GM12891 (cell line): ENCODE data around the gene OR4E2.

Experiments used
- DNase-seq: peaks from one replicate; pipeline ENCODE4 v3.0.0; 2011; ENCODE audit warnings: low spot score; ENCODE audit not compliant: insufficient read length
- FAIRE-seq: peaks from 2 replicates; lab custom pipeline; 2011; peaks lifted over from hg19 to GRCh38; lab: Jason Lieb, UNC
- PAX5 ChIP-seq: IDR thresholded peaks from 2 replicates; pipeline ENCODE4 v1.6.1; 2011; ENCODE audit warnings: low read length, moderate library complexity, mild to moderate bottlenecking; ENCODE audit not compliant: insufficient read depth, severe bottlenecking
- POLR2A ChIP-seq: IDR thresholded peaks from 2 replicates; pipeline ENCODE4 v1.6.1; 2011; ENCODE audit warnings: low read depth, low read length, control low read depth
- POLR2AphosphoS5 ChIP-seq: IDR thresholded peaks from 2 replicates; pipeline ENCODE4 v1.6.1; 2011; ENCODE audit warnings: low read depth, low read length, control low read depth
- POU2F2 ChIP-seq: IDR thresholded peaks from 2 replicates; pipeline ENCODE4 v1.6.1; 2011; ENCODE audit warnings: low read depth, mild to moderate bottlenecking, control low read depth, low read length, moderate library complexity
- SPI1 ChIP-seq: IDR thresholded peaks from 2 replicates; pipeline ENCODE4 v1.6.1; 2011; ENCODE audit warnings: low read depth, low read length, control low read depth
- TAF1 ChIP-seq: IDR thresholded peaks from 2 replicates; pipeline ENCODE4 v1.6.1; 2011; ENCODE audit warnings: low read depth, low read length, control low read depth

The OR4E2 gene

GRCh38 chr14:21643407-21643806 is 10.2 kb upstream of the OR4E2 start:
- no peak for FAIRE-seq
- no peak for DNase-seq
- TF ChIP-seq POU2F2 (no peak), TAF1 (no peak), POLR2A (no peak), PAX5 (no peak), POLR2AphosphoS5 (no peak), SPI1 (no peak)

GRCh38 chr14:21647380-21647779 is 6.3 kb upstream of the OR4E2 start:
- DNase-seq (no peak), FAIRE-seq (no peak)
- TF ChIP-seq PAX5, result no peak
- no peak for TF ChIP-seq POLR2A
- no peak for TF ChIP-seq POLR2AphosphoS5
- TF ChIP-seq TAF1, result no peak
- no peak for TF ChIP-seq POU2F2
- TF ChIP-seq SPI1, result no peak

GRCh38 chr14:21652209-21652808 is 1.3 kb upstream of the OR4E2 start:
- FAIRE-seq (no peak), DNase-seq (no peak)
- TF ChIP-seq TAF1 (no peak), POLR2AphosphoS5 (no peak), POU2F2 (no peak), PAX5 (no peak), POLR2A (no peak)

GRCh38 chr14:21654215-21654614 is 580 bp downstream of the OR4E2 start:
- TF ChIP-seq POLR2AphosphoS5, result no peak
- no peak for TF ChIP-seq SPI1
- no peak for TF ChIP-seq TAF1
- TF ChIP-seq POU2F2, result no peak
- no peak for TF ChIP-seq PAX5
- no peak for TF ChIP-seq POLR2A
- no peak for DNase-seq
- no peak for FAIRE-seq

DNA sequence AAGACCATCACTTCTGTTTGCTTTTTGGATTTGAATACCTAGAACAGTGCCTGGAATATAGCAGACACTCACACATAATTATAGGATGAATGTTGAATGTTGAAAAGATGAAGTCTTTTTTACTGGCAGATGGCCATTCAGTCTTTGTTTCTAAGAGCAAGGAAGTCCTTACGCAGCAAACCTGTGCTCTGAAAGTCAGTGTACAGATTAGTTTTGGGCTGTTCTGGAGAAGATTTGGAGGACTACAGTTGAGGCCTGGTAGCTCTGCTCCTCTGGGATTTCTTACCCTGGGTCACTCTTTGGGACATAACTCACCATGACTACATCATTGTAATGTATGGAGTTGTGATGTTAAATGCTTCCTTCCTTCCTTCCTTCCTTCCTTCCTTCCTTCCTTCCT is 3.3 kb downstream of the OR4E2 start:
- DNase-seq, result no peak
- TF ChIP-seq POLR2AphosphoS5, result no peak
- no peak for TF ChIP-seq POU2F2
- no peak for TF ChIP-seq PAX5
- TF ChIP-seq SPI1, result no peak
- no peak for TF ChIP-seq TAF1
- no peak for TF ChIP-seq POLR2A
- FAIRE-seq, result no peak

DNA sequence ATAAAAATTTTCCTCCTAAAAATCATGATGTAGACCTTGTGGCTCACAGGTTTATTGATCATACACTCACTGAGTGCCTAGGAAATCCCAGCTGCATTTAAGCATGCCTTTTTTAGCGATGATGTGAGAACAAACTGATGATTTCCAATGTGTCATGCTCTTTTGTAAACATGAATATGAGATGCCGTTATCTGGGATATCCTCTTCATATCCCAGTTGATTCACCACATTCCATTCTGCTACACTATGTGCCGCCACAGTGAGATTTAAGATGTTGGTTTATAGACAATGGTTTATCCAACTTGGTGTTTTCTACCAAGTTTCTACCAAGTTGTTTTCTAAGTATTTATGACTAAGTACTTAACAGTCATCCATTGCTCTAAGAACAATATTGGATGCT is 14.7 kb downstream of the OR4E2 start:
- DNase-seq (no peak), FAIRE-seq (no peak)
- TF ChIP-seq POLR2AphosphoS5 (no peak), POLR2A (no peak), SPI1 (no peak), POU2F2 (no peak), PAX5 (no peak), TAF1 (no peak)

DNA sequence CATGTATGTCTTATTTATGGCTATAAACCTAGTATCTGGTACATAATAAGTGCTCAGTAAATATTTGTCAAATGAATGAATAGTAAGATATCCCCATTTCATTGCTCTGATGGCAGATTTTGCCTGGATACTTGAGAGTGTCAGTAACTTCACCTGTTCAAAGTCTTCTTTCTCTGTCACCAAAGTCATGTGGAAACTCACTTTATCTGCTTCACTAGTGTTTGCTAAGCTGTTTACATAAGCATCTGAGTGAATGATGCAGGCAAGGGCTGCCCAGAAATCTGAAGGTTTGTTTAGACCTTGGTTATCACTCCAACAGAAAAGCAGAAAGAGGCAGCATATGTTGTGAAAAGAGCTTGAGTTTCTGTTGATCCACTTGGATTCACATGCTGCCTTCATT is 15.6 kb downstream of the OR4E2 start:
- FAIRE-seq (no peak), DNase-seq (no peak)
- no peak for TF ChIP-seq POLR2A
- TF ChIP-seq POU2F2, result no peak
- no peak for TF ChIP-seq TAF1
- TF ChIP-seq SPI1, result no peak
- TF ChIP-seq POLR2AphosphoS5, result no peak
- TF ChIP-seq PAX5, result no peak

- TF ChIP-seq SPI1 (no peak), TAF1 (no peak), POU2F2 (no peak), POLR2AphosphoS5 (no peak), PAX5 (no peak), POLR2A (no peak)
- no peak for DNase-seq
- FAIRE-seq, result no peak
These were observed 17.7 kb downstream of the OR4E2 start for GRCh38 chr14:21671371-21671770.

GRCh38 chr14:21672116-21672515 is 18.5 kb downstream of the OR4E2 start:
- no peak for FAIRE-seq

GRCh38 chr14:21673718-21674117 is 20.1 kb downstream of the OR4E2 start, which contains the start of gene OR4E1:
TSS of gene OR4E1 (minus strand) at chr14:21673818. CDS start at chr14:21670935, 2,883 bp downstream.
- FAIRE-seq (no peak), DNase-seq (no peak)
- TF ChIP-seq POLR2A (no peak), PAX5 (no peak), POU2F2 (no peak), POLR2AphosphoS5 (no peak), TAF1 (no peak), SPI1 (no peak)

More at GRCh38 chr14:21672116-21672515, 18.5 kb downstream of the OR4E2 start:
- no peak for DNase-seq
- TF ChIP-seq TAF1, result no peak
- no peak for TF ChIP-seq POLR2A
- no peak for TF ChIP-seq SPI1
